ENCODE results near the gene CAMK1D.

GRCh38 chr10:12843296-12843945 is 494.1 kb downstream of the CAMK1D start:
- TF ChIP-seq POLR2A (IDR thresholded peaks at IDR 0.05): no peak
- TF ChIP-seq, protein P1, sequence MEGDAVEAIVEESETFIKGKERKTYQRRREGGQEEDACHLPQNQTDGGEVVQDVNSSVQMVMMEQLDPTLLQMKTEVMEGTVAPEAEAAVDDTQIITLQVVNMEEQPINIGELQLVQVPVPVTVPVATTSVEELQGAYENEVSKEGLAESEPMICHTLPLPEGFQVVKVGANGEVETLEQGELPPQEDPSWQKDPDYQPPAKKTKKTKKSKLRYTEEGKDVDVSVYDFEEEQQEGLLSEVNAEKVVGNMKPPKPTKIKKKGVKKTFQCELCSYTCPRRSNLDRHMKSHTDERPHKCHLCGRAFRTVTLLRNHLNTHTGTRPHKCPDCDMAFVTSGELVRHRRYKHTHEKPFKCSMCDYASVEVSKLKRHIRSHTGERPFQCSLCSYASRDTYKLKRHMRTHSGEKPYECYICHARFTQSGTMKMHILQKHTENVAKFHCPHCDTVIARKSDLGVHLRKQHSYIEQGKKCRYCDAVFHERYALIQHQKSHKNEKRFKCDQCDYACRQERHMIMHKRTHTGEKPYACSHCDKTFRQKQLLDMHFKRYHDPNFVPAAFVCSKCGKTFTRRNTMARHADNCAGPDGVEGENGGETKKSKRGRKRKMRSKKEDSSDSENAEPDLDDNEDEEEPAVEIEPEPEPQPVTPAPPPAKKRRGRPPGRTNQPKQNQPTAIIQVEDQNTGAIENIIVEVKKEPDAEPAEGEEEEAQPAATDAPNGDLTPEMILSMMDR (IDR thresholded peaks at IDR 0.05): no peak
